NCI-H1092 treated with DMSO at 0.1 percent for 48 hours (cell line): ENCODE measurements around the gene FAAP20.
A peak's percentile ranks its signal among the peaks of the same experiment; 100 is the strongest.

ENCODE experiments used
- DNase-seq: peaks from one replicate; lab custom pipeline; 2025; lab: John Stamatoyannopoulos, UW

FAAP20 gene

GRCh38 chr1:2194898-2195673 is 514 bp upstream of the FAAP20 start:
- DNase-seq, result peak; percentile 73

DNA sequence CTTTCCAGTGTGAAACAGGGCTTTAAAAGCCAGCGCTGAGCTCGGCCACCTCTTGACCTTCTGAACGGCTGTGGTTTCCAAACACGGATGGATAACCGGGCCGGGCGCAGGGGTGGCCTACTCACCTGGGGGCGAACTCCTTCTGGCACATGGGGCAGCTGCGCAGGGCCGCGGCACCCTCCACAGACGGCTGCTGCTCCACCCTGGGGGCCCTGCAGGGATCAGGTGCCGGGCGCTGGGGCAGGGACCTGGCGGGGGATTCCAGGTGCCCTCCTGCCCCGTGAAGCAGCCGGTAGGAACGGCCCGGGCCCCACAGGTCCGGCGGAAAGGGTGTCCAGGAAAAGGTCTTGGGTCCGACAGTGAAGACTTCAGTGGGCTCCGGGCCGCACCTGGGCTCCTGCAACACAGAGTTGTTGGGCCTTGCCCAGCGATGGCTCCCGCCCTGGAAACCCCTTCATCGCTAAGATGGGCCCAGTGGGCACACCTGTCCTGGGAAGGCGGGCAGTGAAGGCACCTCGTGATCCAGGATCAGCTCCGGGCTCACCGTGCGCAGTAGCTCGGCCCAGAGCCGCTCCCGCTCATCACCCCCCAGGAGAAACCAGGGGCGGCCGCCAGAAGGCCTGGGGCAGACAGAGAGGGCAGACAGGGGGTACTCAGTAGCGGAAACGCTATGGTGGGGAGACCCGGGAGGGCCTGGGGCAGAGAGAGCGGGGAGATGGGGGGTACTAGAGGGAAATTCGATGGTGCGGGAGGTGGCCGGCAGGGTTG is 874 bp downstream of the FAAP20 start:
- DNase-seq, result no peak

DNA sequence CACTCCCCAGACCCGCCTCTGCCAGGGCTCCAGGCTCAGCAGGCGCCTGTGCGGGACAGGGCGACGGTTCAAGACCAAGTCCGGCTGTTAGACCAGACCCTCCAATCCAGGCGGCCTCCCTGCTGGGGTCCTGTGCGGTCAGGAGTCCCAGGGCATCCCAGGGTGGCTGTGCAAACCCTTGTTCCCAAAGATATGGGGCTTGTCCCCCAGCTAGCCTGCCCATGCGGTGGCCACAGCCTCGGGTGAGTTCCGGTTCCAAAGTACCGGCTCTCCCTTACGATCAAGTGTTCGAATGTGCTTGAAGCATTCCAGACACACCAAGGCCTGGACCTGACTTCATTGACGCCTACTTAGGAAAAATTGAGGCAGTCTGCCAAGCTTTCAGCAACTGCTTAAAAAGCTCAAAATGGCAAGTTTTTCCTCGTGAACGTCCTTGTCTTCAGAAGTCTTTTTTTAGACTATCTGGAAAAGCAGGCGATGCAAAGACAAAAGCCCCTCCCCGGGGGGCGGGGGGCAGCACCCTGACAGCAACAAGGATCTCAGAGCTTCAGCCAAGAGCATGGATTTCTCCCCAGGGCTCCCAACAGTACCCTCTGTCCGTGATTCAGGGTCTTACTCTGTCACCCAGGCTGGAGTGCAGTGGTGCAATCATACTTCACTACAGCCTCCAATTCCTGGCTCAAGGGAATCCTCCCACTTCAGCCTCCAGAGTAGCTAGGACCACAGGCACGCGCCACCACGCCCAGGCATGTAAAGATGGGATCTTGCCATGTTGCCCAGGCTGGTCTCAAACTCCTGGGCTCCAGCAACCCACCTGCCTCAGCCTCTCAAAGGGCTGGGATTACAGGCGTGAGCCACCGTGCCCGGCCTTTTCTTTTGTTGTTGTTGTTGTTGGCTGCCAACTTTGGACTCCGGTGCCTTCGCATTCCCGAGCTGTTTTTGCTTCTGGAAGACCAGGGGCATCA is 2.3 kb downstream of the FAAP20 start:
- DNase-seq, result no peak

DNA sequence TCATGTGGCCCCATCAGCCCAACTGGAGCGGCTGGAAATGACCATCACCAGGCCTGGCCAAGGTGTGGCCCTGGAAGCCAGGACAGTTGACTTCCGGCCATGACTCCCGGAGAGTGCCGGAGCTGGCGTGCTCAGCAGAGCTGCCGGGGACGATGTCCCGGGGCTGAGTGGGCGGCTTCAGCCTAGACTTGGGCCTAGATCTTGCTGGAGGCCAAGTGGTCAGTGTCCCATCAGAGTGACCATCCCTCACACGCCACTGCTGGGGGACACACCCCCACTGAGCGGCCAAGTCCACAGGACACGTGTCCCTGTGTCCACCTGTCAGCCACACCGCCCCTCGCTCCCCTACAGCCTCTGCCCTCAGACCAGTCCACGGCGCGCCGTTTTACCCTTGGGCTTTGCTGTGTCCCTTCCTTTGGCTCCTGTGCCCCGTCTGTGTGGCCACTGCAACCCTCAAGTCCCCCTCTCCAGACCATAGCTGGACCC is 4.0 kb downstream of the FAAP20 start:
- no peak for DNase-seq

DNA sequence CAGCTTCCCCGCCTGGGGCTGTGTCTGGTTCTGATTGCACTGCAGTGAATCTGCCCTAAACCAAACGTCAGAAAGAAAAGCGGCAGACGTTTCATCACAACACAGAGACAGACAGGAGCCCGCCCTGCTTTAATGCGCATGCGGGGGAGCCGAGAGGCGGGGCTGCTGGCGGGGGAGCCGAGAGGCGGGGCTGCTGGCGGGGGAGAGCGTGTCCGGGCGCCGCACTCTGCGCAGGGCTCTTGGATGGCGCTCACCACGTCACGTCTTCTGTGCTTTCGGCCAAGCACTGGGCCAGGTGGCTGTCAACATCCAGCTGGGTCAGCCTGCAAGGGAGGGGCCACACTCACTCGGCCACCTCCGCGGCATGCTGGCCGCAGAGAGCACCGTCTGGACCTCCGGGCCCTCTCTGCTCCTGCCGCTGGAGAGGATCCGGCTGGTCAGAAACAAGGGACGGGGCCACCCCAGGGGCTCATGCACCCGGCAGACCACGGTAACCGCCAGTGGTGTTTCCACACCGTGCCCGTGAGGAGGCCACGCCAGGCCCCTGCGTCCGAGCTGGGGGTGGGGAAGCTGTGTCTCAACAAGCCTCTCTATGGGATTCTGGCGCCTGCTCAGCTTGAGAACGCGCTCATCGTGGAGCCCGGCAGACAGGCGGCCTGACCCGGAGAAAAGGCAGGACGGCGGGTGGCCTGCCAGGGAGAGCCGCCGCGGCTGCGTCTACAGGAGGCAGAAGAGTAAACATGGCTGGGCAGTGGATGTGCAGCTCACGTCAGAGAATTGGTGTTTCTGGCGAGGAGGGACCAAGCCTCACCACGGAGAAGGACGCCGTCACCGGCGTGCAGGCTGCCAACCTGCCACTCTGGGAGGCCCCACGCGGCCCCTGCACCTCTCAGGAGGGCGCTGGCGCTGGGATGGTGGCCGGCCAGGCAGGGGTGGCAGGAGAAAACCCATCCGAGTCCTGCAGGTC is 4.8 kb downstream of the FAAP20 start:
- DNase-seq, result peak; percentile 85

DNA sequence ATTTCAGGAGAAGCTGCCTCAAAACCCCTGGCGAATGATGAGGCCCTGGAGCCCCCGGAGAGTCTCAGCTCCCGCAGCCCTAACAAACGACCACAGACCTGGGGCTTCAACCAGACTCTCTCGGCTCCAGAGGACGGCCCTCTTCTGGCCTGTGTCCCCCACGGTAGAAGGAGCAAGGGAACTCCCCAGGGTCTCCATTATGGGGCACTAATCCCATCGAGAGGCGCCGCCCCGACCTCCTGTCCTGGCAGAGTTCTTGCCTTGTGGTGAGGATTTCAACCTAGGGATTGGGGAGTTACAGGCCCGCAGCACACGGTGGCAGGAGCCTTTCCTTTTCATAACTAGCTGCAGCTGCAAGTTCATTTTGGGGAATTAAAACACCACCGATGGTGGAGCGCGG is 6.2 kb downstream of the FAAP20 start:
- DNase-seq, result no peak

DNA sequence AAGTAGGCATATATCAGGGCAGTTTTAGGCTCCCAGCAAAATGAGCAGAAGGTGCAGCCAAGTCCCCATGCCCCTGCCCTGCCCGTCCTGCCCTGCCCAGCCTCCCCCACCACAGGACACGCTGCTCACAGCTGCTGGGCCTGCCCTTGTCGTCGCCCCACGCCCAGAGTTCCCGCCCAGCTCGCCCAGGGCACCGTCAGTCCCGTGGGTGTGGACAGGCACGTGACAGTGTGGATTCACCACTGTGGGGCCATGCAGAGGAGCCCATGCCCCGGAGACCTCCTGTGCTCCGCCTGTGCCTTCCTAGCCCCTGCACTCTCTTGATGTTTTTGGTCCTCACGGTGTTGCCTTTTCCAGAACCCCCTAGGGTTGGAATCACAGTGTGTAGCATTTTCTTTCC is 7.0 kb downstream of the FAAP20 start:
- no peak for DNase-seq

GRCh38 chr1:2186901-2187300 is 7.7 kb downstream of the FAAP20 start:
- no peak for DNase-seq

- no peak for DNase-seq
Observed at GRCh38 chr1:2185880-2186855, 8.4 kb downstream of the FAAP20 start.

- DNase-seq, result no peak
Observed at GRCh38 chr1:2184934-2185333, 9.6 kb downstream of the FAAP20 start.

DNA sequence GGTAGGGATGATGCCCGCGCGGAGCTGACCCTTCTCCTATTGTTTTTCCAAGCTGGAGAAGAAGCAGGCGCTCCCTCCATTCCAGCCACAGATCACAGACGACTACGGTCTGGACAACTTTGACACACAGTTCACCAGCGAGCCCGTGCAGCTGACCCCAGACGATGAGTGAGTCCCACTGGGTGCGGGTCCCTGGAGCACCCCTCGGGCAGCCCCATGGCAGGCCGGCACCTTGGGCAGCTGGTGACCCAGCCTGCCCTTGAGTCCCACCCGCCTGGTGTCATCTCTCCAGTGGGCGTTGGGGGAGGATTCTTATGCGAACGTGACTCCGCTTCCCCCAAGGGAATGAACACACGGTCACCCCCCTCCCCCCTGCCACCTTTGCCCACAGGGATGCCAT is 10.0 kb downstream of the FAAP20 start:
- no peak for DNase-seq

DNA sequence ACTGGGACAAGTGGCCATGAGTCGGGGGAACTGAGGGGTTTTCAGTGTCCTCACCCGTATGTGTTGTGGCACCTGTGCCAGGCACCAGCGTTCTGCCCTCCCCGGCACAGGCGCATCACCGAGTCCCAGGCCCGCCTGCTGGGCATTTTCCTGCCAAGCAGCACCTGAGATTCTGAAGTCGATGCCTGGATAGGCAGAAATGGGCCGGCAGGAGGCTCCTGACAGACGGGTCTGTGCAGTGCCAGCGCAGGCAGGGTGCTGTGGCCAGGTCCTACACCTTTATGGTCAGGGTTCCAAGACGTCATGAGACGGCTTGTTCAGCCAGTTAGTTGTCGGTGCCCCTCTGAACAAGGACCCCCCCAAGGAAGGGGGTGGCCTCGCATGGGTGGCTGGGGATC is 10.6 kb downstream of the FAAP20 start:
- DNase-seq, result no peak

GRCh38 chr1:2182376-2182775 is 12.2 kb downstream of the FAAP20 start:
- DNase-seq, result no peak

DNA sequence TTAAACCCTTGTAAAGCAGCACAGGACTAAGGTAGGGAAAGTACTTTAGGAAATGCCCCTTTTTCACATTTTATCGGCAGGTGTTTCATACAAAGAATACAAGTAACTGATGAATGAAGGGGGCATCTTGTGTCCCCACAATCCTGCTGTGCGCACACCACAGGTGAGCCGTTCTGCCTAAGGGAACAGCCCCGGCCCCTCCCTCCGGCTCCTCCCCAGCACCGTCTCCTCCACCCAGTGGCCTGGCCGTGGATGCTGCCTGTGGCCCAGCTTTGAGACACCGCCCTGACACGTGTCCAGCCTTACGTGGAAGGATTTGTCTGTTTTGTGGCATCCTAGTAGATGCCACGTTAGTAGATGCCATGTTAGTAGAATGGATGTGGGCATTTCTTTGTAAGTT is 12.8 kb downstream of the FAAP20 start:
- no peak for DNase-seq

DNA sequence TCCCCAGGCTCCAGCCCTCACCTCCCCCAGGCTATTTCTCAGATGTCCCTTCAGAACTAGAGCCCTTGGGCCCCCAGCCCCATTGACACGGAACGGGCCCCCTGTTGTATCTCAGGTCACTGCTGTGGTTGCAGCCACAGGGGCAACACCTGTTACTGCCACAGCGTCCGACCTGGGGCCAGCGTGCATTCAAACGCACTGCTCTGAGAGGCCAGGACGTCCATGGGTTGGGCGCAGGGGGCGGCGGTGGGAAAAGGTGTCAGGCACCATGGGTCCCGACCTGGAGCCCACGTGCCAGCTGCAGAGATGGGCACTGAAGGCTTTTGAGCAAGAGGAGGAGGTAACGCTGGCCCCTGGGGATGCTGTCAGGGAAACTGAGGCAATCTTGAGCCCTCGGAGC is 13.3 kb downstream of the FAAP20 start:
- DNase-seq, result no peak

- no peak for DNase-seq
Observed at GRCh38 chr1:2180297-2181245, 14.0 kb downstream of the FAAP20 start.

- DNase-seq, result peak; percentile 1
Observed at GRCh38 chr1:2179283-2180013, 15.1 kb downstream of the FAAP20 start.

GRCh38 chr1:2178875-2179274 is 15.7 kb downstream of the FAAP20 start:
- DNase-seq, result no peak
